Psoas muscle (tissue), 8 donors: Measurements from ENCODE around the gene RNF13. TPM values are rescaled to one million over a fixed set of nuclear protein-coding genes. Genes with fewer than 3 reads are reported as not detected.

ENCODE experiments used
- ATAC-seq, 4 donors: fragments of 200-7000 bp; cut with Tn5 transposase; one replicate each; pipeline ENCODE4 v1.9.1; 2020; ENCODE audit warnings: moderate library complexity in 3 of 4, mild to moderate bottlenecking in 2 of 4
- DNase-seq, 2 donors: peaks; one replicate each; pipeline ENCODE4 v3.0.0-alpha.2; 2020
- H3K27ac ChIP-seq: fragments of 200-600 bp; one replicate; pipeline ENCODE4 v1.8.0; 2022
- H3K27me3 ChIP-seq, 3 donors: fragments of 200-600 bp in 1 of 3; one replicate each; pipeline versions ENCODE4 v1.6.1 to v1.8.0; 2013 to 2022; ENCODE audit warnings: low read length in 2 of 3, mild to moderate bottlenecking in 2 of 3, moderate library complexity in 1 of 3; ENCODE audit not compliant: insufficient read depth in 3 of 3
- H3K36me3 ChIP-seq, 2 donors: fragments of 200-600 bp in 1 of 2; one replicate each; pipeline versions ENCODE4 v1.6.1 to v1.8.0; 2013 to 2022; ENCODE audit warnings: low read depth in 1 of 2, mild to moderate bottlenecking in 1 of 2, moderate library complexity in 1 of 2; ENCODE audit not compliant: insufficient read depth in 1 of 2
- H3K4me1 ChIP-seq: fragments of 200-600 bp; one replicate; pipeline ENCODE4 v1.8.0; 2022
- H3K4me3 ChIP-seq: fragments of 200-600 bp; one replicate; pipeline ENCODE4 v1.8.0; 2022; ENCODE audit warnings: mild to moderate bottlenecking
- H3K9me3 ChIP-seq: fragments of 200-600 bp; one replicate; pipeline ENCODE4 v1.8.0; 2022
- WGBS, 3 donors: extraction: QIAGEN DNeasy Blood & Tissue Kit; methylation state at CpG; one replicate each; pipeline versions ENCODE4 v1.1.6 to v1.1.7; 2013; 5-methylcytosine and 5-hydroxymethylcytosine counted together
- intact Hi-C, 2 donors: fragments of 100-400 bp; cut with DNase I; formaldehyde crosslinking; loops; one replicate each; pipeline versions ENCODE4 v1.11.0 to v1.14.2; 2022
- polyA plus RNA-seq, 3 donors: library from polyadenylated mRNA; stranded (reverse); fragments of 200-250 nt; gene quantifications; one replicate each; pipeline ENCODE4 v1.2.3, GENCODE V29; 2013
- total RNA-seq, 4 donors: library from RNA; stranded (reverse); fragmentation: NEBNext Ultra II Directional in 2 of 4; extraction: Animal tissue kit (Norgen Biotek cat#: 25700) in 2 of 4; gene quantifications; one replicate each; pipeline versions ENCODE4 v1.2.1 to v1.2.4, GENCODE V29; 2021 to 2023
- TF ChIP-seq, protein P1 (sequence below): fragments of 200-600 bp; IDR thresholded peaks from one replicate; pipeline ENCODE4 v1.8.0; 2022; ENCODE audit warnings: antibody characterized with exemption
- donor health status: healthy with polysubstance abuse.
- donor health status: DM: no; HTN: no; CAD: no; lungs with moderate emphysema.
- donor health status: Bipolar disorder and iron deficiency.
- donor health status: healthy.
- donor health status: DM: yes; HTN: yes; CAD: no.
- donor health status: DM: no; HTN: no; CAD: no.
- donor health status: DM: no; HTN: no; CAD: no.
- donor health status: DM: yes; HTN: yes; CAD: no.

RNF13 gene
- total and polyA plus RNA-seq, 7 donors = 21.7 to 51.0 (median 41.6) TPM

DNA sequence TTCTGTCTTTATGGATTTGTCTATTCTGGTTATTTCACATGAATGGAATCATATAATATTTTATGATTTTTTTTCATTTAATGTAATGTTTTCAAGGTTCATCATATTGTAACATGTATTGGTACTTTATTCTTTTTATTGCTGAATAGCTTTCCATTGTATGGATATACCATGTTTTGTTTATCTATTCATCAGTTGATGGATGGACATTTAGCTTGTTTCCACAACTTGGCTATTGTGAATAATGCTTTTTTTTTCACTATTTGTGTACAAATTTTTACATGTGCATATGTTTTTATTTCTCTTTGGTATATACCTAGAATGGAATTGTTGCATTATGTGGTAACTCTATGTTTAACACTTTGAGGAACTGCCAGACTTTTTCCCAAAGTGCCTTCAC is 93.0 kb downstream of the RNF13 start:
- DNase-seq (no peak), ATAC-seq (no peak)
- Histone ChIP-seq H3K27me3 (no peaks in the 10 kb centered on the region), H3K9me3 (no peaks in the 10 kb centered on the region), H3K4me3 (no peak overlapping the region), H3K4me1 (peaks cover 22% of the 10 kb centered on the region), H3K36me3 (no peaks in the 10 kb centered on the region), H3K27ac (no peak overlapping the region)
- intact Hi-C loops = no loop called here
- TF ChIP-seq, protein P1, sequence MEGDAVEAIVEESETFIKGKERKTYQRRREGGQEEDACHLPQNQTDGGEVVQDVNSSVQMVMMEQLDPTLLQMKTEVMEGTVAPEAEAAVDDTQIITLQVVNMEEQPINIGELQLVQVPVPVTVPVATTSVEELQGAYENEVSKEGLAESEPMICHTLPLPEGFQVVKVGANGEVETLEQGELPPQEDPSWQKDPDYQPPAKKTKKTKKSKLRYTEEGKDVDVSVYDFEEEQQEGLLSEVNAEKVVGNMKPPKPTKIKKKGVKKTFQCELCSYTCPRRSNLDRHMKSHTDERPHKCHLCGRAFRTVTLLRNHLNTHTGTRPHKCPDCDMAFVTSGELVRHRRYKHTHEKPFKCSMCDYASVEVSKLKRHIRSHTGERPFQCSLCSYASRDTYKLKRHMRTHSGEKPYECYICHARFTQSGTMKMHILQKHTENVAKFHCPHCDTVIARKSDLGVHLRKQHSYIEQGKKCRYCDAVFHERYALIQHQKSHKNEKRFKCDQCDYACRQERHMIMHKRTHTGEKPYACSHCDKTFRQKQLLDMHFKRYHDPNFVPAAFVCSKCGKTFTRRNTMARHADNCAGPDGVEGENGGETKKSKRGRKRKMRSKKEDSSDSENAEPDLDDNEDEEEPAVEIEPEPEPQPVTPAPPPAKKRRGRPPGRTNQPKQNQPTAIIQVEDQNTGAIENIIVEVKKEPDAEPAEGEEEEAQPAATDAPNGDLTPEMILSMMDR = no peak

DNA sequence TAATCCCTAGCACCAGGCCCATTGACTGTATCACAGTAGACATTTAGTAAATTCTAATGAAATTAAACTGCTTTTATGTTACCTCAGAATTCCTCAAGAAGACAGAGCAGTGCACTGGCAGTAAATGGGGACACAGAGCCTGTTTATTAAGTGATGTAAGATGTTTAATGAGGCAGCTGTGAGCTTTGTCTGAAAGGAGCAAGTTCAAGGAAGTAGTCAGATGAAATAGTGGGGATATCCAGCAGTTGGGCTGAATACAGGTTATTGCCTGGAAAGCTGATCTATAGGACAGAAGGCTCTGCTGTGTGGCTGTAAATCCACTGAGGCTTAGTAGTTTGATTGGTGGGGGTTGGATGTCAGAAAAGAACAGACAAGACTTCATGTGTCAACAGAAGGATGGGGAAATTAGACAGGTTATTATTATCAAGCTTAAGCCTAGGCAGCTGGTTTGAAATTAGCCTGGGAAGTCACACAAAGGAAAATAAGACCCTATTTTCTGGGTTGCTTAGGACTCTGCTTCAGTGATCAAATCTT is 95.5 kb downstream of the RNF13 start:
- DNase-seq = no peak
- intact Hi-C loops = no loop called here
- H3K27me3 ChIP-seq = no peaks in the 10 kb centered on the region
- H3K27ac ChIP-seq = peak overlapping the region; percentile 3
- H3K9me3 ChIP-seq = no peaks in the 10 kb centered on the region
- no peak overlapping the region for H3K4me3 ChIP-seq
- peaks cover 13% of the 10 kb centered on the region for H3K4me1 ChIP-seq
- TF ChIP-seq, protein P1 = no peak
- H3K36me3 ChIP-seq = peaks cover 0 to 18% of the 10 kb centered on the region in 2 donors
- peak in 1 of 4 donors; percentile 22 for ATAC-seq

DNA sequence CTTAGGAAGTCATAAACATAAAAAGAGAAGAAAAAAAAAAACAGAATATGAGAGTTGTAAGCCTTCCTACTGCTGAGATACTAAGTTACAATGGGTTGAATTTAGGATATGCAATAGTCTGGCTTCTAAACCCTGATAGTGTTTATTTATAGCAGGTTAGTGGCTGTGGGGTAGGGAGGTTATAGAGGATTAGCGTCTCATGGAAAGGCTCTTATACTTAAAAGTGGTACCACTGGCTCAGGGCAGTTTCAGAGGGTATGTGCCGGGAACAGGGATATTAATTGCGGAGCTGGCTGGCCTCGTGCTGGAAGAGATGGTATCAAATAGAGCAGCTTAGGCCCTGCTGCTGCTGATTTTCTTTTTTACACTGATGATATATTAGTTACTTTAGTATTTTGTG is 96.9 kb downstream of the RNF13 start:
- peak overlapping the region; percentile 56 for H3K27ac ChIP-seq
- H3K4me3 ChIP-seq = peak overlapping the region; percentile 17
- intact Hi-C loops = no loop called here
- TF ChIP-seq, protein P1 = no peak
- no peaks in the 10 kb centered on the region for H3K27me3 ChIP-seq
- DNase-seq (no peak), ATAC-seq (peak; percentile 57 to 76 (median 62))
- H3K9me3 ChIP-seq = no peaks in the 10 kb centered on the region
- H3K36me3 ChIP-seq = peaks cover 0 to 25% of the 10 kb centered on the region in 2 donors
- 27 to 48% (median 31%) methylated on average over 4 of the region's 4 CpGs for WGBS, 3 donors
- H3K4me1 ChIP-seq = peaks cover 13% of the 10 kb centered on the region

DNA sequence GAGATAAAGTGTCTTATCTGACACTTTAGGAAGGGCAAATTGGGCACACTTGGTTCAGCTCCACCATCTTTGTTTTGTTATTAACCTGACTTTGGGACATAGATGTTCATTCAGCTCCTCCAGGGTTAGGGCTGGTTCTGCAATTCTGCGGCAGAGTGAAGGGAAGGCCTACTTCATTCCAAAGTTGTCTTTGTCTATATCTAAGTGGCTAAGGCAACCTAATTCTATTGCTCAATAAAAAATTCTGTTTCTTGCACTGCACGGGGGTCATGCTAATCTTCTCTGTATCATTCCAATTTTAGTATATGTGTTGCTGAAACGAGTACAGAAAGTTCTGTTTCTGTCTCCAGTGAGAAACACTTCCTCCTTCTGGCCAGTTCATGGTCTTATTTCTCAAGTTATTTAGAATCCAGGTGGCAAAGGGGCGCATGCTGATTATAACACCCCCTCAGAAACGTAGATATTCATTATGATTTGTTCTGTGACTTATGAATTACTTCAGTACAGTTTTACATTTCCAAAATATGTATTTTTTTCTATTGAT is 104.2 kb downstream of the RNF13 start:
- DNase-seq (no peak), ATAC-seq (peak in 1 of 4 donors; percentile 17)
- Histone ChIP-seq H3K27ac (no peak overlapping the region), H3K4me3 (no peak overlapping the region), H3K27me3 (no peaks in the 10 kb centered on the region), H3K4me1 (no peaks in the 10 kb centered on the region), H3K36me3 (peaks cover 0 to 37% of the 10 kb centered on the region in 2 donors), H3K9me3 (no peaks in the 10 kb centered on the region)
- TF ChIP-seq, protein P1 = no peak
- 79 to 86% (median 80%) methylated on average over 5 of the region's 5 CpGs for WGBS, 3 donors
- intact Hi-C loops = no loop called here

DNA sequence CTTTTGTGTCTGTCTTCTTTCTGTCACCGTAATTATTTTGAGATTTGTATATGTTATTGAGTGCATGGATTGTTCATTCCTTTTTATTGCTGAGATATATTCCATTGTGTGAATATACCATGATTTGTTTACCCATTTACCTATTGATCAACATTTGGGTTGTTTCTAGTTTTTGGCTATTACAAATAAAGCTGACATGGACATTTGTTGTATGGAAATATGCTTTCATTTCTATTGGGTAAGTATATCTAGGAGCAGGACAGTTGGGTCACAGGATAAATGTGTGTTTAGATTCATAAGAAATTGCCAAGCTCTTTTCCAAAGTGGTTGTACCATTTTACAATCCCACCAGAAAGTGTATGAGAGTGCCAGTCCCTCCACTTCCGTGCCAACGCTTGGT is 106.5 kb downstream of the RNF13 start:
- H3K36me3 ChIP-seq = peaks cover 0 to 30% of the 10 kb centered on the region in 2 donors

More for the DNA sequence above, 106.5 kb downstream of the RNF13 start:
- TF ChIP-seq, protein P1 = no peak
- H3K9me3 ChIP-seq = no peaks in the 10 kb centered on the region
- H3K27ac ChIP-seq = no peak overlapping the region
- WGBS, 3 donors = 96 to 98% (median 96%) methylated on average over 3 of the region's 3 CpGs
- no peaks in the 10 kb centered on the region for H3K27me3 ChIP-seq
- H3K4me3 ChIP-seq = no peak overlapping the region
- intact Hi-C loops = no loop called here
- no peaks in the 10 kb centered on the region for H3K4me1 ChIP-seq
- ATAC-seq = no peak
- DNase-seq = no peak
